Activated B cell treated with CpG ODN at 0.5 μM for 24 hours (primary cell): ENCODE measurements around the gene CDC14A. TPM values are rescaled to one million over a fixed set of nuclear protein-coding genes. Genes with fewer than 3 reads are reported as not detected.

Source experiments
- ATAC-seq: fragments of 200-7000 bp; cut with Tn5 transposase; one replicate; pipeline ENCODE4 v1.10.0; 2021; ENCODE audit warnings: low read depth, mild to moderate bottlenecking, moderate library complexity
- CTCF ChIA-PET: fragments of 350-600 bp; sonication (Branson Sonifier 250); formaldehyde crosslinking; loops from one replicate; lab custom pipeline; 2021; ENCODE audit warnings: antibody characterized with exemption; lab: Charles Lee
- POLR2A ChIA-PET: fragments of 350-600 bp; sonication (Branson Sonifier 250); formaldehyde crosslinking; loops from one replicate; lab custom pipeline; 2021; ENCODE audit warnings: antibody characterized with exemption; lab: Charles Lee
- DNase-seq: peaks from one replicate; pipeline ENCODE4 v3.0.0; 2022
- H3K27ac Mint-ChIP-seq: one replicate; pipeline ENCODE4 v1.8.0; 2020; ENCODE audit warnings: mixed read lengths
- H3K27me3 Mint-ChIP-seq: one replicate; pipeline ENCODE4 v1.8.0; 2021; ENCODE audit warnings: mixed read lengths
- H3K36me3 Mint-ChIP-seq: one replicate; pipeline ENCODE4 v1.8.0; 2021; ENCODE audit warnings: low read depth, mixed read lengths
- H3K4me1 Mint-ChIP-seq: one replicate; pipeline ENCODE4 v1.8.0; 2021; ENCODE audit warnings: mixed read lengths
- H3K4me3 Mint-ChIP-seq: one replicate; pipeline ENCODE4 v1.8.0; 2020; ENCODE audit warnings: mild to moderate bottlenecking, mixed read lengths
- H3K9me3 Mint-ChIP-seq: one replicate; pipeline ENCODE4 v1.8.0; 2020; ENCODE audit warnings: mixed read lengths
- intact Hi-C: fragments of 100-400 bp; cut with micrococcal nuclease; formaldehyde crosslinking; loops from one replicate; pipeline ENCODE4 v1.15.1; 2024
- total RNA-seq: library from RNA; stranded (reverse); gene quantifications from 2 replicates; pipeline ENCODE4 v1.2.3, GENCODE V29; 2022
- TF ChIP-seq, protein P1 (sequence below): fragments of 200-600 bp; IDR thresholded peaks from one replicate; pipeline ENCODE4 v1.8.0; 2022; ENCODE audit warnings: antibody characterized with exemption, mild to moderate bottlenecking

The CDC14A gene
- total RNA-seq, 1 donor from 2014 or later, result 16.8 TPM

DNA sequence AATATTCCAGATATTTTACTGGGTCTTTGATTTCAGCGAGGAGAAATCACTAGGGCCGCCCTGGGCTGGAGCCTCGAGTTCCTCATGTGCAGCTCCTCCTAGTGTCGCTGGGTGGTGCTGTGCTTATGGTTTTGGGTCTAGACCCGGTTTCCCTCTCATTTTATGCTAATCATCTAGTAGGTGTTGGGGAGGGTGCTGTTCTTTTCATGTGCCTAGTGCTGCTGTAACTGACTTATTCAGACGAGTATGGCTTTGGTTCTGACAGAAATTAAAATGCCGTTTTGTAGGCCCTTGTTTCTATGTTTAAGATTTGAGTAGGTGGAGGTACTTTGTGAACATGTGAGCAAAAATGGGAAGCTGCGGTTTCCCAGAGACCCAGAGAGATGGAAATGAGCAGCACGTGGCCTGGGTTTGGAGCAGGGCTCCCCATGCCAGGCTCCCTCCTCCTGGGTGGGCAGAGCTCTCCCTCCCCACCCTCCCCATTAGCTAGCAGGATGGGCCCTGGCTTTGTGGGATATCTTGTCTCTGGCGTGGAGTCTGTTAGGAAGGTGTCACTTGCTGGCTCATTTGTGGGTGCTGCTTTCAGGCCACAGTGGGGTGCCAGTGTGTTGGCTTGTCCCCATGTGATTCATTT is 111.6 kb downstream of the CDC14A start:
- ChIA-PET CTCF (interaction anchor here (0.7 to 2.7 kb wide), 5 partner anchors 9 to 639 kb away, joined by 3 to 21 read pairs (median 4); no protein-coding TSS in a partner anchor), POLR2A (no interaction called here)
- TF ChIP-seq, protein P1, sequence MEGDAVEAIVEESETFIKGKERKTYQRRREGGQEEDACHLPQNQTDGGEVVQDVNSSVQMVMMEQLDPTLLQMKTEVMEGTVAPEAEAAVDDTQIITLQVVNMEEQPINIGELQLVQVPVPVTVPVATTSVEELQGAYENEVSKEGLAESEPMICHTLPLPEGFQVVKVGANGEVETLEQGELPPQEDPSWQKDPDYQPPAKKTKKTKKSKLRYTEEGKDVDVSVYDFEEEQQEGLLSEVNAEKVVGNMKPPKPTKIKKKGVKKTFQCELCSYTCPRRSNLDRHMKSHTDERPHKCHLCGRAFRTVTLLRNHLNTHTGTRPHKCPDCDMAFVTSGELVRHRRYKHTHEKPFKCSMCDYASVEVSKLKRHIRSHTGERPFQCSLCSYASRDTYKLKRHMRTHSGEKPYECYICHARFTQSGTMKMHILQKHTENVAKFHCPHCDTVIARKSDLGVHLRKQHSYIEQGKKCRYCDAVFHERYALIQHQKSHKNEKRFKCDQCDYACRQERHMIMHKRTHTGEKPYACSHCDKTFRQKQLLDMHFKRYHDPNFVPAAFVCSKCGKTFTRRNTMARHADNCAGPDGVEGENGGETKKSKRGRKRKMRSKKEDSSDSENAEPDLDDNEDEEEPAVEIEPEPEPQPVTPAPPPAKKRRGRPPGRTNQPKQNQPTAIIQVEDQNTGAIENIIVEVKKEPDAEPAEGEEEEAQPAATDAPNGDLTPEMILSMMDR, result no peak
- H3K9me3 Mint-ChIP-seq, result no peaks in the 10 kb centered on the region
- no peak for DNase-seq
- H3K4me3 Mint-ChIP-seq, result peak overlapping the region; percentile 70
- no peaks in the 10 kb centered on the region for H3K27me3 Mint-ChIP-seq
- peak; percentile 86 for ATAC-seq
- intact Hi-C loops, result loop anchor here (1.0 kb wide), 1 partner anchor 404 kb away; no protein-coding TSS in a partner anchor
- peak overlapping the region; percentile 62 for H3K27ac Mint-ChIP-seq
- peaks cover 44% of the 10 kb centered on the region for H3K36me3 Mint-ChIP-seq
- peaks cover 23% of the 10 kb centered on the region for H3K4me1 Mint-ChIP-seq

DNA sequence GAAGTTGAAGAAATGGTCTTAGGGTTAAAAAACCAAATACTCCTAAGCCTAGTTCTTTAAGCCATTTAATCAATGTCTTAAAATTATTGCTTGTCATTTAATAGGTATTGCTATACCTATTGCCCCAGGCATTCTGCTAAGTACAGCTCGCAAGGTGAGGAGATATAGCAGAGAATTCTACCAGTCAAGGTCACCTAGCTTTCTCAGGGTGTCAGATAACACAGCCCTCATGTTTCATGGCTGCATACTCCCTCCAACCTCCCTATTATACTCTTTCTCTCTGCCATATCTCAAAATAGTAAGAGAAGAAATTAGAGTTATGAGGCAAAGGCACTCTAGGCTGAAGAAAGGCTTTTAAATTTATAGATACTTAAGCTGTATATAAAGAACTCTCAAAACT is 117.3 kb downstream of the CDC14A start:
- Mint-ChIP-seq H3K4me1 (no peaks in the 10 kb centered on the region), H3K36me3 (peaks cover 54% of the 10 kb centered on the region), H3K4me3 (no peak overlapping the region), H3K9me3 (no peaks in the 10 kb centered on the region), H3K27me3 (no peaks in the 10 kb centered on the region), H3K27ac (no peak overlapping the region)
- ATAC-seq (no peak), DNase-seq (no peak)
- intact Hi-C loops, result no loop called here
- ChIA-PET POLR2A (no interaction called here), CTCF (interaction anchor here (1.0 to 3.2 kb wide), 2 partner anchors 11 to 14 kb away, joined by 3 to 11 read pairs; no protein-coding TSS in a partner anchor)
- TF ChIP-seq, protein P1, result no peak

DNA sequence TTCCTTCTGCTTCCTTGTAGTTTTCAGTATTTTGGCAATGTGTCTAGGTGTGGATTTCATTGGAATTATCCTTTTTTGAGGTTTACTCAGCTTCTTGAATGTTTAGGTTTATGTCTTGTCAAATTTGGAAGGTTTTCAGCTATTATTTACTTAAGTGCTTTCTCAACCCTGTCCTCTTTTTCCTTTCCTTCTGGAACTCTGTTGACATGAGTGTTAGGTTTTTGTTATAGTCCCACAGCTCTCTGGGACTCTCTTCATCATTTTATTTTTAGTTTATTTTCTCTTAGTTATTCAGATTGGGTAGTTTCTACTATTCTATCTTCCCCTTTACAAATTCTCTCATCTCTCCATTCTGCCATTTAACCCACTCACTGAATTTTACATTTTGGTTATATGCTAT is 122.5 kb downstream of the CDC14A start:
- Mint-ChIP-seq H3K27ac (no peak overlapping the region), H3K4me3 (no peak overlapping the region), H3K9me3 (no peaks in the 10 kb centered on the region), H3K4me1 (no peaks in the 10 kb centered on the region), H3K27me3 (no peaks in the 10 kb centered on the region), H3K36me3 (peaks cover 42% of the 10 kb centered on the region)
- ATAC-seq (no peak), DNase-seq (no peak)
- ChIA-PET POLR2A (no interaction called here), CTCF (no interaction called here)
- intact Hi-C loops, result no loop called here
- TF ChIP-seq, protein P1, result no peak

DNA sequence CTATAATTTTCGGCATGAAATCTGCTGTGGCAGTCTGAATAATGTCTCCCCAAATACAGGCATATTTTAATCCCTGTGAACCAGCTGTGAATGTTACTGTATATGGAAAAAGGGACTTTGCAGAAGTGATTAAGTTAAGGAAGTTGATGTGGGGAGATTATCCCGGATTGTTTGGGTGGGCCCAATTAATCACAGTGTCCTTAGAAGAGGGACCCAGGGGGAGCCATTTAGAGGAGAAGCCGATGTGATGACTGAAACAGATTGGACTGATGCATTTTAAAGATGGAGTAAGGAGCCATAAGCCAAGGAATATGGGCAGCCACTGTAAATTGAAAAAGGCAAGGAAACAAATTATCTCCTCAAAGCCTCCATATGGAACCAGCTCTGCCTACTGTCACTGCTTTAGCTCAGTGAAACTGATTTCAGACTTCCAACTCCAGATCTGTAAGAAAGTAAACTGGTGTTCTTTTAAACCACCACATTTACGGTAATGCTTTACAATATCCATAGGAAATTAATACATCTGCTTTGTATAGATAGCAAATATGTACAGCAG is 124.5 kb downstream of the CDC14A start:
- H3K27me3 Mint-ChIP-seq, result no peaks in the 10 kb centered on the region
- DNase-seq, result no peak
- H3K4me3 Mint-ChIP-seq, result no peak overlapping the region
- CTCF ChIA-PET, result interaction anchor here (1.6 kb wide), 1 partner anchor 22 kb away, joined by 5 read pairs; no protein-coding TSS in a partner anchor
- POLR2A ChIA-PET, result no interaction called here
- H3K27ac Mint-ChIP-seq, result no peak overlapping the region
- no peak for ATAC-seq
- intact Hi-C loops, result no loop called here
- H3K9me3 Mint-ChIP-seq, result no peaks in the 10 kb centered on the region
- H3K4me1 Mint-ChIP-seq, result no peaks in the 10 kb centered on the region
- TF ChIP-seq, protein P1, result no peak
- H3K36me3 Mint-ChIP-seq, result peaks cover 54% of the 10 kb centered on the region

DNA sequence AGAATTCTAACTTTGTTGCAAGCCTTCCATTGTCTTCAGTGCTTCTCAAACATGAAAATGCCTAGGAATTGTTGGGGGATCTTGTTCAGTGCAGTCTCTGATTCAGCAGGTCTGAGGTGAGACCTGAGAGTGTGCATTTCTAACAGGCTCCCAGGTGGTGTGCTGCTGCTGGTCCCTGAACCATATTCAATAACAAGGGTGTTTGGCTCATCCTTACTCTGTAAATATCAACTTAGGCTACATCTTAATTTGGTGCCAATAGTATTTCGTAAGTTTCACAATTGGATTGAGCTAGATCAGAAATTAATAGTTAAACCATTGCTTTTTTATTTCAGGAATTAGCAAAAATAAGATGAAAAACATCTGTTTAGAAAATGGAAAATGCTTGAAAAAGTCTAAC is 126.5 kb downstream of the CDC14A start:
- ATAC-seq (no peak), DNase-seq (no peak)
- H3K4me3 Mint-ChIP-seq, result no peak overlapping the region
- TF ChIP-seq, protein P1, result no peak
- POLR2A ChIA-PET, result no interaction called here
- no peaks in the 10 kb centered on the region for H3K4me1 Mint-ChIP-seq
- intact Hi-C loops, result no loop called here
- no peak overlapping the region for H3K27ac Mint-ChIP-seq
- CTCF ChIA-PET, result no interaction called here
- no peaks in the 10 kb centered on the region for H3K27me3 Mint-ChIP-seq
- H3K36me3 Mint-ChIP-seq, result peaks cover 54% of the 10 kb centered on the region
- H3K9me3 Mint-ChIP-seq, result no peaks in the 10 kb centered on the region
